Bronchial epithelial cell (primary cell): ENCODE measurements around the gene NT5DC2. TPM values are rescaled to one million over a fixed set of nuclear protein-coding genes. Genes with fewer than 3 reads are reported as not detected.

Experiments used
- DNase-seq: peaks from one replicate; pipeline ENCODE4 v3.0.0-alpha.2; 2010; ENCODE audit warnings: low read depth
- FAIRE-seq: peaks from 2 replicates; lab custom pipeline; 2011; peaks lifted over from hg19 to GRCh38; lab: Jason Lieb, UNC
- H3K27me3 ChIP-seq: 2 replicates; pipeline ENCODE4 v1.5.1; 2011; ENCODE audit warnings: low read length; ENCODE audit not compliant: control insufficient read depth, insufficient read depth
- H3K36me3 ChIP-seq: 2 replicates; pipeline ENCODE4 v1.5.1; 2011; ENCODE audit warnings: low read length; ENCODE audit not compliant: control insufficient read depth, insufficient read depth
- H3K4me3 ChIP-seq: 2 replicates; pipeline ENCODE4 v1.5.1; 2011; ENCODE audit warnings: mild to moderate bottlenecking, low read depth, low read length, control low read depth
- CTCF ChIP-seq: IDR thresholded peaks from 2 replicates; pipeline ENCODE4 v1.5.1; 2011; ENCODE audit warnings: mild to moderate bottlenecking, moderate library complexity, low read length, control low read depth, inconsistent platforms; ENCODE audit not compliant: insufficient read depth, severe bottlenecking
- total RNA-seq: library from RNA; depleted of rRNA; stranded (reverse); fragments of >200 nt; gene quantifications from 2 replicates; pipeline ENCODE4 v1.2.1, GENCODE V29; 2014

NT5DC2 gene
- total RNA-seq, 1 donor from 2014 or later: 29.7 TPM

DNA sequence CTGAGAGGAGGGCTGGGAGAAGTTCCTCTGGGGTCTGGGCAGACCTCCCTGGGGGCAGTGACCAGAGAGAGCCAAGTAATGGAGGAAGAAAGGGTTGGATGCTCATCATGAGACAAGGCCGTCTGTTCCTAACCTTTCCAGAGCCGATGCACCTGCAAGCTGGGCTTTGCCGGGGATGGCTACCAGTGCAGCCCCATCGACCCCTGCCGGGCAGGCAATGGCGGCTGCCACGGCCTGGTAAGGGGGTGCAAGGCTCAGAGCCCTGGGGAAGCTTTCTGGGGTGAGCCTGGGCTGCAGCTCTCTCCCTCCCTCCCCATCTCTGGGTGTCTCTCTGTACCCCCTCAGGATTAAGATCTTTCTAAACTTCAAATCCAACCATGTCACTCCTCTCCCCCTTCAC, 22.1 kb downstream of the NT5DC2 start:
- TF ChIP-seq CTCF: no peak
- DNase-seq (no peak), FAIRE-seq (peak; percentile 23)
- Histone ChIP-seq H3K27me3 (peaks cover 7% of the 10 kb centered on the region), H3K36me3 (no peaks in the 10 kb centered on the region), H3K4me3 (no peak overlapping the region)

- no peak for DNase-seq
These were observed 23.8 kb downstream of the NT5DC2 start for GRCh38 chr3:52509753-52510328.

DNA sequence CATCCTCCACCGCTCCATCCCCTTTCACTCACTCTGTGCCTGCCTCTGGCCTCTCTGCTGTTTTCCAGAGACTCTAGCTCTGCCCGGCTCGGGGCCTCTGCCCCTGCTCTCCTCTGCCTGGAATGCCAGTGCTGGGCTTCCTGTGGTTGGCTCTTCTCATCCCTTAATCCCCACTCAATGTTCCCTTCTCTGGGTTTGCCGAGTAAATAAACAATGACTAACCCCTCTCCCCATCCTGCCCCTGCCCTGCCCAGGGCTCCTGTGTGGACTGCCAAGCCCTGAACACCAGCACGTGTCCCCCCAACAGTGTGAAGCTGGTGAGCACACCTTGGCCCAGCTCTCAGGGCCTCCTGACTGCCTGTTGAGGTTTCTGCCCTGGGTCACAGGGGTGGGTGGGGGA, 26.3 kb downstream of the NT5DC2 start:
- no peak for TF ChIP-seq CTCF
- DNase-seq (peak; percentile 84), FAIRE-seq (no peak)
- Histone ChIP-seq H3K36me3 (no peaks in the 10 kb centered on the region), H3K4me3 (no peak overlapping the region), H3K27me3 (peaks cover 10% of the 10 kb centered on the region)

More at GRCh38 chr3:52509753-52510328, 23.8 kb downstream of the NT5DC2 start:
- FAIRE-seq: no peak
- Histone ChIP-seq H3K4me3 (no peak overlapping the region), H3K27me3 (peaks cover 8% of the 10 kb centered on the region), H3K36me3 (no peaks in the 10 kb centered on the region)
- no peak for TF ChIP-seq CTCF

DNA sequence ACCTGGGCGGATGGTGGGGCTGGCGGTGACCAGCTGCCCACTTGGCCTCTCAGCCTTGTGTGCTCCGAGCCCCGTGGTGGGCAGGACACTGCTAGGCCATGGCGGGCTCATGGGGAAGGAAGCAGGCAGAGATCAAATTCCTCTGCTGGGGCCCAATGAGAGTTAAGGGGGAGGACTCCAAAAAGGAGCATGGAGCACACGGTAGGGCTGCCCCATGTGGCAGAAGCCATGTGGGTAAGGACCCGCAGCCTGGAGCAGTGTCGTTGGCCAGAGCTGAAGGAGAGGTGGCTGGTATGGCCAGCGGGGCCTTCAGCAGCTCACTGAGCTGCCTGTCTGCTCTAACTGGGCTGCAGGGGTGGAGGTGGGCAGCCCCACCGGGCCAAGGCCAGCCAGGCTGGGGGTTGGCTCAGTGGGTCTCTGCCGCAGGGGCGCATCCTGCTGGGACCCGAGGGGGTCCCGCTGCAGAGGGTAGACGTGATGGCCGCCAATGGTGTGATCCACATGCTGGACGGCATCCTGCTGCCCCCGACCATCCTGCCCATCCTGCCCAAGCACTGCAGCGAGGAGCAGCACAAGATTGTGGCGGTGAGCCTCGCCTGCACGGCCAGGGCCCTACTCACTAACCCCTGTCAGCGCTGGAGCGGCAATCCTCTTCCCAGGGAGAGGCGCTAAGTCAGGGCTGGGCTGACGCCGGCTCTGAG, 27.2 kb downstream of the NT5DC2 start:
- no peak overlapping the region for H3K4me3 ChIP-seq
- TF ChIP-seq CTCF: no peak
- DNase-seq (no peak), FAIRE-seq (no peak)
- no peaks in the 10 kb centered on the region for H3K36me3 ChIP-seq
- peaks cover 11% of the 10 kb centered on the region for H3K27me3 ChIP-seq

GRCh38 chr3:52504977-52505376, 28.7 kb downstream of the NT5DC2 start:
- H3K4me3 ChIP-seq: no peak overlapping the region
- peaks cover 7% of the 10 kb centered on the region for H3K27me3 ChIP-seq
- TF ChIP-seq CTCF: no peak
- H3K36me3 ChIP-seq: no peaks in the 10 kb centered on the region
- DNase-seq (no peak), FAIRE-seq (no peak)
